ENCODE data around the gene APIP.
A peak's percentile ranks its signal among the peaks of the same experiment; 100 is the strongest.

The APIP gene

GRCh38 chr11:34916015-34916842, at the start of gene APIP, which contains the start of gene PDHX:
Gene APIP (minus strand): TSS chr11:34916379. CDS start chr11:34916284, 95 bp downstream.
Gene PDHX (plus strand): TSS chr11:34916618. CDS start chr11:34916656, 38 bp downstream.
- peak; percentile 96 for DNase-seq

- DNase-seq, result no peak
These were observed 48.6 kb upstream of the APIP start for GRCh38 chr11:34964610-34965331.

- no peak for DNase-seq
These were observed 47.2 kb upstream of the APIP start for GRCh38 chr11:34963351-34963750.

- no peak for DNase-seq
These were observed 45.9 kb upstream of the APIP start for GRCh38 chr11:34962034-34962433.

GRCh38 chr11:34960277-34960676, 44.1 kb upstream of the APIP start:
- DNase-seq, result no peak

- DNase-seq, result no peak
These were observed 43.6 kb upstream of the APIP start for GRCh38 chr11:34959770-34960169.

GRCh38 chr11:34957606-34958005, 41.4 kb upstream of the APIP start:
- no peak for DNase-seq

GRCh38 chr11:34957206-34957605, 41.0 kb upstream of the APIP start:
- DNase-seq, result peak; percentile 62

GRCh38 chr11:34953955-34954354, 37.8 kb upstream of the APIP start:
- DNase-seq, result no peak

GRCh38 chr11:34948696-34949095, 32.5 kb upstream of the APIP start:
- no peak for DNase-seq

- DNase-seq, result no peak
These were observed 28.5 kb upstream of the APIP start for GRCh38 chr11:34944692-34945091.

GRCh38 chr11:34941688-34942087, 25.5 kb upstream of the APIP start:
- no peak for DNase-seq

GRCh38 chr11:34940026-34940677, 24.0 kb upstream of the APIP start:
- DNase-seq, result no peak

- no peak for DNase-seq
These were observed 22.4 kb upstream of the APIP start for GRCh38 chr11:34938611-34939010.

- no peak for DNase-seq
These were observed 20.9 kb upstream of the APIP start for GRCh38 chr11:34936945-34937629.

GRCh38 chr11:34929794-34930763, 13.9 kb upstream of the APIP start:
- no peak for DNase-seq

GRCh38 chr11:34928960-34929680, 12.9 kb upstream of the APIP start:
- no peak for DNase-seq

GRCh38 chr11:34928268-34928959, 12.2 kb upstream of the APIP start:
- DNase-seq, result no peak

GRCh38 chr11:34926831-34927132, 10.6 kb upstream of the APIP start:
- no peak for DNase-seq

- peak; percentile 49 for DNase-seq
These were observed 10.1 kb upstream of the APIP start for GRCh38 chr11:34926101-34926830.

Data from MV-4-11 (cell line).